Measurements from ENCODE around the gene CT47C1.
"Not testable (repeated sequence)": the region's sequence is repeated elsewhere in the genome, so short reads cannot be mapped to it uniquely, and the experiment has no call there.

The CT47C1 gene

DNA sequence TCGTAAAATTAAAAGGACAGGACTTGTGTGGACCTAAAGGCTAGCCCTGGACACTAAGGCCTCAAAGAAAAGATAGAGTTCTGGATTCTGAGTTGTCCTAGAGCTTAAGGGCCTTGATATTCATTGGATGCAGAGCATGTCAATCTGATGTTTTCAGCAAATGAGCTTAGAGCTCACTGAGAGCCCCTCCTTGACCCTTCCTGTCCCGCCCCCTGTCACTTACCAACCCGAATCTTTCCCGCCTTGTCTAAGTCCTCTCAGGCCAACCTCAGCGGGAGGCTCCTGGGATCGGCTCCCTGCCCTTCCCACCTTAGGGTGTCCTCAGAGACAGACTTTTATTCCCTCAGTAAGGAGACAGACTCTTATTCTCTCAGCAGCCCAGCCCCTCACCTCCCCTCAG, at the start of gene CT47C1:
Gene CT47C1, plus strand, starts transcription at position 250 of the 400 bp plus-strand sequence. CDS start 233 bp downstream, outside the sequence.
- Histone ChIP-seq H3K4me1 (ENCODE audit: control insufficient read depth, insufficient read depth, low read length) (no peaks in the 10 kb centered on the region), H3K4me3 (ENCODE audit: low read depth, low read length) (no peak within 1 kb of the TSS), H3K27ac (ENCODE audit: extremely low read depth, low read depth, low read length) (no peak within 1 kb of the TSS), H3K36me3 (ENCODE audit: control insufficient read depth in 2 of 2, insufficient read depth in 1 of 2, low read length in 2 of 2) (no peaks in the 10 kb centered on the region), H3K9me3 (ENCODE audit: control insufficient read depth, insufficient read depth, low read depth, low read length) (no peaks in the 10 kb centered on the region)
- POLR2A ChIA-PET, result no interaction called here
- CTCF ChIA-PET, result interaction anchor here (0.6 kb wide), 1 partner anchor 310 kb away, joined by 3 read pairs; no protein-coding TSS in a partner anchor
- no peak for TF ChIP-seq SP2 (tag by site-specific recombination; IDR thresholded peaks at IDR 0.05)
- no peak for TF ChIP-seq ZXDB (tag by site-specific recombination; IDR thresholded peaks at IDR 0.05)
- TF ChIP-seq, protein P1, sequence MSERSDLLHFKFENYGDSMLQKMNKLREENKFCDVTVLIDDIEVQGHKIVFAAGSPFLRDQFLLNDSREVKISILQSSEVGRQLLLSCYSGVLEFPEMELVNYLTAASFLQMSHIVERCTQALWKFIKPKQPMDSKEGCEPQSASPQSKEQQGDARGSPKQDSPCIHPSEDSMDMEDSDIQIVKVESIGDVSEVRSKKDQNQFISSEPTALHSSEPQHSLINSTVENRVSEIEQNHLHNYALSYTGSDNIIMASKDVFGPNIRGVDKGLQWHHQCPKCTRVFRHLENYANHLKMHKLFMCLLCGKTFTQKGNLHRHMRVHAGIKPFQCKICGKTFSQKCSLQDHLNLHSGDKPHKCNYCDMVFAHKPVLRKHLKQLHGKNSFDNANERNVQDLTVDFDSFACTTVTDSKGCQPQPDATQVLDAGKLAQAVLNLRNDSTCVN (tag by site-specific recombination; optimal IDR thresholded peaks at IDR 0.05), result no peak
- TF ChIP-seq ZBTB1 (tag by site-specific recombination; IDR thresholded peaks at IDR 0.05), result no peak
- no peak for TF ChIP-seq ZNF138 (tag by site-specific recombination; IDR thresholded peaks at IDR 0.05; ENCODE audit: borderline replicate concordance)

GRCh38 chrX:119025900-119026299, 46.9 kb upstream of the CT47C1 start:
- H3K36me3 ChIP-seq (ENCODE audit: control insufficient read depth in 2 of 2, insufficient read depth in 1 of 2, low read length in 2 of 2), result peaks cover 0 to 15% of the 10 kb centered on the region in 2 experiments; a peak in 1 of 3 replicates
- POLR2A ChIA-PET, result no interaction called here
- no peaks in the 10 kb centered on the region for H3K4me1 ChIP-seq (ENCODE audit: control insufficient read depth, insufficient read depth, low read length)
- CTCF ChIA-PET, result no interaction called here
- H3K9me3 ChIP-seq (ENCODE audit: control insufficient read depth, insufficient read depth, low read depth, low read length), result no peaks in the 10 kb centered on the region
- TF ChIP-seq ZNF148 (tag by site-specific recombination; IDR thresholded peaks at IDR 0.05; ENCODE audit: borderline replicate concordance), result no peak
- no peak for TF ChIP-seq ZNF169 (tag by site-specific recombination; IDR thresholded peaks at IDR 0.05)
- no peak for TF ChIP-seq ZNF19 (tag by site-specific recombination; IDR thresholded peaks at IDR 0.05; ENCODE audit: low read depth)
- no peak for TF ChIP-seq ZNF830 (tag by site-specific recombination; IDR thresholded peaks at IDR 0.05; ENCODE audit: low read depth)
- no peak overlapping the region for H3K27ac ChIP-seq (ENCODE audit: extremely low read depth, low read depth, low read length)
- H3K4me3 ChIP-seq (ENCODE audit: low read depth, low read length), result no peak overlapping the region

GRCh38 chrX:119026344-119026743, 46.4 kb upstream of the CT47C1 start:
- H3K4me1 ChIP-seq (ENCODE audit: control insufficient read depth, insufficient read depth, low read length); POLR2A ChIA-PET; H3K27ac ChIP-seq (ENCODE audit: extremely low read depth, low read depth, low read length); H3K4me3 ChIP-seq (ENCODE audit: low read depth, low read length); H3K9me3 ChIP-seq (ENCODE audit: control insufficient read depth, insufficient read depth, low read depth, low read length); CTCF ChIA-PET: not testable (repeated sequence)
- peaks cover 0 to 13% of the 10 kb centered on the region in 2 experiments; a peak in 1 of 3 replicates for H3K36me3 ChIP-seq (ENCODE audit: control insufficient read depth in 2 of 2, insufficient read depth in 1 of 2, low read length in 2 of 2)
- peak; percentile 91 for TF ChIP-seq ZNF146 (tag by site-specific recombination; IDR thresholded peaks at IDR 0.05)

DNA sequence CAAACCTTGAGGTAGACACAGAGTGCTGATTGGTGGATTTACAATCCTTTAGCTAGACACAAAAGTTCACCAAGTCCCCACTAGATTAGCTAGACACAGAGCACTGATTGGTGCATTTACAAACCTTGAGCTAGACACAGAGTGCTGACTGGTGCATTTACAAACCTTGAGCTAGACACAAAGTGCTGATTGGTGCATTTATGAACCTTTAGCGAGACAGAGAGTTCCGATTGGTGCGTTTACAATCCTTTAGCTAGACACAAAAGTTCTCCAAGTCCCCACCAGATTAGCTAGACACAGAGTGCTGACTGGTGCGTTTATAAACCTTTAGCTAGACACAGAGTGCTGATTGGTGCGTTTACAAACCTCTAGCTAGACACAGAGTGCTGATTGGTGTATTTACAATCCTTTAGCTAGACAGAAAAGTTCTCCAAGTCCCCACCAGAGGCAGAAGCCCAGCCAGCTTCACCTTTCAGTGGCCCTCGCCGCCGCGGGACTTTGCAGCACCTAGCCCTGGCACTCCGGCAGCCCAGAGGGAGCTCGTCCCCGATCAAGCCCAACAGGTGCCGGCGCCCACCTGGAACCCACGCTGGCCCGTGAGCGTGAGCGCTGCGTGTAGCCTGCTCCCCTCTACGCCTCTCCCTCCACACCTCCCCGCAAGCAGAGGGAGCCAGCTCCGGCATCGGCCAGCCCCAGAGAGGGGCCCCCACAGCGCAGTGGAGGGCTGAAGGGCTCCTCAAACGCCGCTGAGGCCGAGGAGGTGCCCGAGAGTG, 44.6 kb upstream of the CT47C1 start:
- CTCF ChIA-PET, result interaction anchor here (0.6 to 1.1 kb wide), 3 partner anchors 14 to 28 kb away, joined by 3 read pairs; no protein-coding TSS in a partner anchor
- H3K4me1 ChIP-seq (ENCODE audit: control insufficient read depth, insufficient read depth, low read length); POLR2A ChIA-PET; H3K4me3 ChIP-seq (ENCODE audit: low read depth, low read length); H3K27ac ChIP-seq (ENCODE audit: extremely low read depth, low read depth, low read length); H3K9me3 ChIP-seq (ENCODE audit: control insufficient read depth, insufficient read depth, low read depth, low read length); H3K36me3 ChIP-seq (ENCODE audit: control insufficient read depth in 2 of 2, insufficient read depth in 1 of 2, low read length in 2 of 2): not testable (repeated sequence)
